Activated CD4-positive, CD25-positive, alpha-beta regulatory T cell treated with anti-CD3 and anti-CD28 coated beads, Interleukin-2, amount 50 U/mL, for 72 hours (primary cell): ENCODE measurements around the gene CD2.

Experiments
- DNase-seq: peaks from one replicate; pipeline ENCODE4 v3.0.0; 2021

The CD2 gene

DNA sequence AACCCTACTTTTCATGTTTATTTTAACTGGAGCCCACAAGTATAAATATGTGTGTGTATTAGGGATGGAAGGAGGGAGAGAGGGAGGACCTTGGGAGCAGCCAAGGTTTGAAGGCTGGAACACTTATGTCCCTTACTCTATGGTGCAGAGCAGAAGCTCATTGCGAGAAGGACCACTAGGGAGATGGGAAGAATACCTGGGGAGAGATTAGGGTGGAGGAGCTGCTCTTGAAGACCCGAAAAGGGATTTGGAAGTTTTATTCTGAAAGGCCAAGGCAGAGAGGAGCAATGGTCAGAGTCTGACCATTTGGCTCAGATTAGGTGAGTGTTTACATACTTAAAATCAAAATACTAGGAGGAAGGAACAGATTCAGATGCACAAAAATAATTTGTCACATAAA is 8.1 kb downstream of the CD2 start:
- no peak for DNase-seq

DNA sequence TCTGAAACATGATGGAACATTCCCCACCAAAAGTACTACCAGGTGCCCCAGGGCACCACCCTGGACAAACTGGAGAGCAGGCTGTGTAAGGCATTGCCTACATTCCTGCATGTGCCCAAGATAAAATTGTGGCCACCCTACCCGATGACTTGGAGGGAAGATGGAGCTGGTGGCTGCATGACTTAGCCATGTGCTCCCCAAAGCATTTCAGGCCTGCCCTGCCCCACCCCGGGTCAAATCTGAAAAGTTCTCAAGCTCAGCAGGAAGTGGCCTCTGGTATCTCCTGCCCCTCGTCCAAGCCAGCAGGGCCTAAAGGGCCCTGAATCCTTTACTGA is 8.5 kb downstream of the CD2 start:
- no peak for DNase-seq

DNA sequence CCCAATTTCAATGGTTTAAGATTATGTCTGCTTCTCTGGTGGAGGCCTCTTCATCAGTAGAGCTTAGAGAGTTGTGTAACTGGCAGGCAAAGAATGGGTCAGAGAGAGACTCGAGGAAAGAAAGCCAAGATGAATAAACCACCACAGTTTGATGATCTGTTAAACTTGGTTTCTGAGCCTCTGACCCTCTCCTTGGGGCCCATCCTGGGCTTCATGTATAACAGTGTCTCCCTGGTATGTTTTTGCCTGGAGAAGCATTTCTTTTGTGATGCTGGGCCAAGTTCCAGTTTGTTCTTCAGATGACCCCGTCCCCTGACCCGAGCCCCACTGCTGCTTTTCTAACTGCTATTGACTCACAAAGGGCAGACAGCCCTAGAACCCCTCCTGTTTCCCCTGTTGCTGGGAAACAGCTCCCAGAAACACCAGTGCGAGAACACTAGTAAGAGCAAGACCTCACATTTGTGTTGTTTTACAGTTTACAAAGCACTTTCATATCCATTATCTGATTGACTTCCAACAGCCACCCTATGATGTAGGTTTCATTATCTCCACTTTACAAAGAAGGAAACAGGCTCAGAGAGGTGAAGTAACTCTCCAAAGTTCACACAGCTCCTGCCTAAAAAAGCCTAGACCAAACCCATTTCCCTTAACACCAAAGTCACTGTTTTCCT is 9.0 kb downstream of the CD2 start:
- DNase-seq = no peak

DNA sequence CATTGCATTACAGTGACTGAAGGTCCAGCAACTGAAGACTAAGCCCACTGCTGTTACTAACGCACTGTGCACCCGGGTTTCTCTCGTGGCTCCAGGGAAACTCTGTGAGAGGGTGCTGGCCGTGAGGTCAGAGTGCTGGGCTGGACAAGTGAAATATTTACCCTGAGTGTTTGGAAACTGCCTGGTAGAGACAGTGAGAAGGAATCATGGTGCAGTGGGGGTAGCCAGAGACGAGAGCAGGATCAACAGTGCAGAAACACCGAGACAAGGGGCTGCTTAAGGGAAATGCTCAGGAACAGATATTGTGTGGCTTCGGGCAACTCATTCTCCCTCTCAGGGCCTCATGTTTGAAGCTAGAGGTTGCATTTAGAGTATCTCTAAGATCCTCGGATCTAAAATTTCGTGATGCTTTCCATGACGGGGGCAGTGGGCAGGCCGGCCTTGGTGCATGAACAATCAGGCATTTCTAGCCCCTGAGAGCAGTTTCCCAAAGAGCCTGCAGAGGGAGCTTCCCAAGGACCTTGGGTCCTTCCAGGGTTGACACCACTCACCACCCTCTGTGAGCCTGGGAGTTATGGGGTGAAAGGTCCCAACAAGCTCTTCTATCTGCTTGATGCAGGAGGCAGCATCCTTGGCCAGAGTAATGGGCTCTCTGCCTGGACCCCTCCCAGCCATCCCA is 9.7 kb downstream of the CD2 start:
- DNase-seq = no peak

DNA sequence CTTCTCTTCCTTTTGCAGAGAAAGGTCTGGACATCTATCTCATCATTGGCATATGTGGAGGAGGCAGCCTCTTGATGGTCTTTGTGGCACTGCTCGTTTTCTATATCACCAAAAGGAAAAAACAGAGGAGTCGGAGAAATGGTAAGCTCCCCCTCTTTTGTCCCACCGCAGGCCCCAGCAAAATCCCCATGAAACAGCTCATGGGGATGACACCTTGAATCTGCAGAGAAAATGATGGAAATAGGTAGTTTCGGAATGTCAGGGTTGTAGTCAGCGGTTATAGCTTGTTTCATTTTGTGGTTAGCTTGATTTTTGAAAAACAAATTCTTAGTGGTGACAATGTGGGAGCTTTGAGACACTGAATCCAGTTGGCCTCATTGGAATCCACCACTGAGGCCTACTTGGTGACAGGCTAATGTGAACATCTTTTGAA is 10.3 kb downstream of the CD2 start:
- no peak for DNase-seq

DNA sequence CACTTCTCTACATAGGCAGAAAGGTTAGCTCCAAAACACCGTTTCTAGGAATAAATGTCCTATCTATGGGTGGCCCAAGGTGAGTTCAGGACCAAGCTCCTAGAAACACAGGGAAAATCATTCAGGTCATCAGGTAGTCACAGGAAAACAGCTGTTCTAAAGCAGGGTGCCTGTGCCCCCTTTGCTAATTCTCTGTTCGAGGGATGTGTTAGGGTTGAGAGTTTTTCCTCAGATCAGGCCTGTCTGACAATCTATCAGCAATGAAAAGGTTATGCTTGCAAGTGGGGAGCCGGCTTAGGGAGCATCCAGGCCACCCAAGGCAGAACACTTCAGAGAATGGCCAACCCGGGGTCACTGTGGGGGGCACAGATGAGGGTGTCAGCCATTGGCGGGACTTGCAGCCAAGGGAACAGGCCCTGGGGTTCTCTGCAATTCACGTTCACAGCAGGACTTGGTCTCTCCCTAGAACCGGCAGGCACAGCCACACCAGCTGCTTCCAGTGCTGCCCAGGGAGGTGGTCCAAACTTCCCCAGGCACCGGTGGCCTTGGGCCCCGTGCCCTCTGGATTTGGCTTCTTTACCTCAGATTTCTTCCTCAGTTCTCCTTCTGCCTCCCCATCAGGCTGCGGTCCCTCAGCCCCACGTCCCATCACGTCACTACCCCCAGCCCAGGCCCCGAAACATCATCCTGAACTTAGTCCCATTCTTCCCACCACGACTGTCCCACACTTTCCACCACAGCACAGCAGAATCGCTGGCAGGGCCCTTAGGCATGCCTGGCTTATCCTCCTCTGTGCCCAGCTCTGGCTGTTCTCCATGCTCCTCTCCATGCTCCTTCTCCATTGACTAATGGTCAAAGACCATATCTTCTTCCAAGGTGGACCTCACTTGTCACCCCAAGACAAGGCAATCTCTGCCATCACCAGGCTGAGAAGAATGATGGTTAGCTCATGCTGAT is 11.0 kb downstream of the CD2 start:
- no peak for DNase-seq

DNA sequence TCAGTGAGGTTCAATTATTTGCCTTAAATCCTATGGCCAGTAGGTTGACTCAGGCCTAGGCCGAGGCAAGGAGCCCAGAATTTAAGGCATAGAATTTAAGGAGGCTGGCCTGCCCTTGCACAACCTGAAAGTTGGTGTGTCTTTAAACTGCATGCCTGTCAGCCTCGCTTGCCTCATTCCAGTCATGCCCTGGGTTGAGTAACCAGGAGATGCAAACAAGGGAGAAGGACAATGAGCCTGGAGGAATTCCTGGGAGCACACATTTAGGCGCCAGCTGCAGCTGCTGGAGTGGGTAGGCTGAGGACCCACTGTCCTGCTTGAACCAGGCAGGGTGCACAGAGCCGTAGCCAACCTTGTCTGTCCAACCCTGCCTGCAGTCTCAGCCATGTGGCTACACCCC is 11.7 kb downstream of the CD2 start:
- no peak for DNase-seq

DNA sequence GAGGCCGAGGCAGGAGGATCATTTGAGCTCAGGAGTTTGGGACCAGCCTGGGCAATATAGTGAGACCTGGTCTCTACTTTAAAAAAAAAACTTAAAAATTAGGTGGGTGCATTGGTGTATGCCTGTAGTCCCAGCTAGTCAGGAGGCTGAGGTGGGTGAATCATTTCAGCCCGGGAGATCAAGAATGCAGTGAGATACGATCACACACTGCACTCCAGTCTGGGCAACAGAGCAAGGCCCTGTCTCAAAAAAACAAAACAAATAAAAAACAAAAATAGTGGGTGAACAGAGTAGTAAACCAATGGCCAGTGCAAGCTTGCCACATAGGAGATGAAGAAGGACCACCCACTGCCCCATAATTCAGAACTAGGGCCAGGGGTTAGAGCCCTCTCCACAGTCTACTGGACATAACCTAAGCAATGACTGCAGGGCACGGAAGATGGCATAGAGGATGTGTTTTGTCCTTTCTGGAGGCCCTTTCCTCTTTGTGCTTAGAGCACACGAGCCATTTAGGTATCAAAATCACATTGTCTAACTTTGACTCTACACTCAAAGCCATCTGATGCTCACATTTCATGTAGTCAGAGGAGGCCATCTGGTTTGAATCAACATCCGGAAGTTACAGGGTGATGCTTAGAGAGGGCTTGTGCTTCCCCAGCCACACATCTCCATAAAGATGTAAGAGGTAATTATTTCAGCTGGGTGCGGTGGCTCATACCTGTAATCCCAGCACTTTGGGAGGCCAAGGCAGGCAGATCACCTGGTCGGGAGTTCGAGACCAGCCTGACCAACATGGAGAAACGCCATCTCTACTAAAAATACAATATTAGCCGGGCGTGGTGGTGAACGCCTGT is 12.6 kb downstream of the CD2 start:
- no peak for DNase-seq

DNA sequence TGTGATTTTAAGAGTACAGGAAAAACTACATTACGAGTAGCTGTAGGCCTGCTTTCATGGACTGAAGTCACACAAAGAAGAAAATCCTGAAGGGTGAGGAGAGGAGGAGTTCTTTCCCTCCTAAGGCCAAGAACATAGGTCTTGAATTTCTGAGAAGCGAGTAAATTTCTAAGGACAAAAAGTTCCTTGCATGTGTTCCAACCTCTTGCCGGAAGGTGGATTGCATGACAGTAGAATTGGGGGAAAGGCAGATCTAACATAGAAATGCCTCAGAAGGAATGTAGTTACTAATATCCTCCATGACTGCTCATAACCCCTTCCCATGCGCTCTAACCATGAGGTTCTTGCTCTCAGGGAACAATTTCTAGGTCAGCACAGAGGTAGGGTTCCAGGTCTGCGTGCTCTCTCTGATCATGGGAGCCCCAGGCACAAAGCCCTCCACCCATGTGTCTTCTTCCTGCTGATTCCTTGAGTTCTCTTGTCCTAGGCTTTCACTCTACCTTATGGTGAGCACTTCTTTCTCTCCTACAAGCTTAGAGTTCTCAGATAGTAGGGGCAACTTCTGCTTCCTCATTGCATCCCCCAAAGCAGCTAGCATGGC is 13.7 kb downstream of the CD2 start:
- DNase-seq = no peak

DNA sequence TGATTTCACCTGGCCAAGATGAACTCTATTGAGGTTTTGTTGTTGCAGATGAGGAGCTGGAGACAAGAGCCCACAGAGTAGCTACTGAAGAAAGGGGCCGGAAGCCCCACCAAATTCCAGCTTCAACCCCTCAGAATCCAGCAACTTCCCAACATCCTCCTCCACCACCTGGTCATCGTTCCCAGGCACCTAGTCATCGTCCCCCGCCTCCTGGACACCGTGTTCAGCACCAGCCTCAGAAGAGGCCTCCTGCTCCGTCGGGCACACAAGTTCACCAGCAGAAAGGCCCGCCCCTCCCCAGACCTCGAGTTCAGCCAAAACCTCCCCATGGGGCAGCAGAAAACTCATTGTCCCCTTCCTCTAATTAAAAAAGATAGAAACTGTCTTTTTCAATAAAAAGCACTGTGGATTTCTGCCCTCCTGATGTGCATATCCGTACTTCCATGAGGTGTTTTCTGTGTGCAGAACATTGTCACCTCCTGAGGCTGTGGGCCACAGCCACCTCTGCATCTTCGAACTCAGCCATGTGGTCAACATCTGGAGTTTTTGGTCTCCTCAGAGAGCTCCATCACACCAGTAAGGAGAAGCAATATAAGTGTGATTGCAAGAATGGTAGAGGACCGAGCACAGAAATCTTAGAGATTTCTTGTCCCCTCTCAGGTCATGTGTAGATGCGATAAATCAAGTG is 14.3 kb downstream of the CD2 start:
- DNase-seq = no peak

DNA sequence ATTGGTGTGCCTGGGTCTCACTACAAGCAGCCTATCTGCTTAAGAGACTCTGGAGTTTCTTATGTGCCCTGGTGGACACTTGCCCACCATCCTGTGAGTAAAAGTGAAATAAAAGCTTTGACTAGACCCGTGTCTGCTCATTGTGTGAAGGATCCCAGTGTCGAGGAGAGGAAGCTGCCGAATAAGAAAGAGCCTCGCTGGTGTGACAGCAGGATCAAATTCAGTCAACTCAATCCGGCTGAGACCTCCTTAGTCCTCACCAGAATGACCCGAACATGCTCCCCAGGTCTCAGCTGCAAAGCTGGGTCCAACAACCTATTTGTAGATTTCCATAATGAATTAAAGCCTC is 14.8 kb downstream of the CD2 start:
- no peak for DNase-seq

DNA sequence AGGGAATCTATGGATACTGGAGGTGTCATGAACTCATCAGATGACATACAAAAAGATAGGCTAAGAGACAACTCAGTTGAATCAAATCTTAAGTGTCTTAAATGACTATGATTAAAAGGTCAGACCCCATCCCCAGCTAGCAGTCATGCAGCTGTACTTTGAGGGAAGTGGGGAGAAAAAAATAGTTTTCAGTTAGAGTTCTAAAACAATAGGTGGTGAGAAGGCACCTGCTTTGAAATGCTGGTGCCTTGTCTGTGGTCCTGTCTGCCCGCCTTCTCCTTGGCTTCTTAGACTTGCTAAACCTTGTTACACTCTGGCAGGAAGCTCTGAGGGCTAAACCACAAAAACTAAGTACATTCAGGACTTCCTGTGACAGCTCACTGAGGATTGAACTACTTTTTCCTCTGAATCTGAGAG is 15.3 kb downstream of the CD2 start:
- DNase-seq = no peak

DNA sequence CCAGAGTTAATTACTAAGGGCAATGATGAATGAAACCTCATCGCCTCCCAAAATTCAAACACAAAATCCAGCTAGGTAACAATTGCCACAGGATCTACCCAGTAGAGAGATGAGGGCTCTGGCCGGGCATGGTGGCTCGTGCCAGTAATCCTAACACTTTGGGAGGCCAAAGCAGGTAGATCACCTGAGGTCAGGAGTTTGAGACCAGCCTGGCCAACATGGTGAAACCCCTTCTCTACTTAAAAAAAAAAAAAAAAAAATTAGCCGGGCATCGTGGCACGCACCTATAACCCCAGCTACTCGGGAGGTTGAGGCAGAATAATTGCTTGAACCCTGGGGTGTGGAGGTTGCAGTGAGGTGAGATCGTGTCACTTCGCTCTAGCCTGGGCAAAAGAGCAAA is 15.8 kb downstream of the CD2 start:
- no peak for DNase-seq

DNA sequence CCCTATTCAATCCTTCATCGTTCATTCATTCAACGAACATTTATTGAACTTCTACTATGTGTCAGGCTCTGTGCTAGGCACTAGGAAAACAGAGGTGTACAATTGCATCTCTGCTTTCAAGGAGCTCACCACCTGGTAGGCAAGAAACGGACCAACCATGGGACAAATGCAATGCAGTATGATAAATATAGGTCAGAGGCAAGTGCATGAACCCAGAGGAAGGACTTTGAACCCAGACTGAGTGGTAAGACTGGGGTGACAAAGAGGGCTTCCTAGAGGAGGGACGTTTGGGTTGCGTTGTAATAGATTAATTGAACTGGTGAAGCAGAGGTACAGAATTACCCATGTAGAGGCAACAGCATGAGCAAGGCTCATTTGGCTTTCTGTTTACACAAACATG is 16.4 kb downstream of the CD2 start:
- DNase-seq = no peak

DNA sequence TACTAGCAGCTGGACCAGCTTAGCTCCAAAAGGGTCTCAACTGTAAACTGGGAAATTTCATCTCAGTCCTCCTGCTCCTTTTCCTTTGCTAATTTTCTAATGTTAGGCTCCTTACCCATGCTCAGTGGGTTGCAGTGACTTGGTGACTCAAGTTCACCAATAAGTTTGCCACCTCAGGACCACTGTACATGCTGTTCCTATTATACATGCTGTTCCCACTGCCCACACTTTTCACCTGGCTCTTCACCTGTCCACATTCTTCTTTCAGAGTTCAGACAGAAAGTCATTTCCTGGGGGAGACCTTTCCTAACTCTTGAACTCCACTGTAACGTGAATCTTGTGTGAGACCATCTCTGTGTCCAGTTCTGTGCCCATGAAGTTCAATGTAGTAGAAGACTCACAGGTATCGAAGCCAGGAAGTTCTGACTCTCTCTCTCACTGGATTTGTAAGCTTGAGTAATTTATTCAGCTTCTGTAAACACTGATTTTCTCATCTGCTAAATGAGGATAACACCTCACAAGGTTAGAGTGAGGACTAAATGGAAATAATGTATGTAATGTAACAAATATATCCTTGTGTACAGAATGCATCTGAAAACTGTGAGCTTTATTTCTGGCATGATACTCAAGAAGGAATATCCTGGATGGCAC is 17.9 kb downstream of the CD2 start:
- no peak for DNase-seq

DNA sequence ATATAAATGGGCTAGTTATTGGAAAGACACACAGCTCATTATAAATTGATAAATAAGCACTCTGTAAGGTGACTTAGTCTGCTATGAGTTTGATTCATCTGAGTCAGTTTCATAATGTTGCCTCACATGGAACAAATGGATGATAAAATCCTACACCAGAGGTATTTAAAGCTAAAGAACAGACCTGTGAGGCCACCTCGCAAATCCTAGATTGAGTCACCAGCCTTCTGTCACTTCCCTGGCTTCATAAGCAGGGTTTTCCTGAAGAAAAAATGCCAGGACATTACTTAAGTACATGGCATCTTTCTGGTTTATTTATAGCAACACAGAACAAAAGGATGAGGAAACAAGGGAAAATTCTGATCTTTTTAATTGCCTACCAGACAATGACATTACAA is 18.4 kb downstream of the CD2 start:
- no peak for DNase-seq

DNA sequence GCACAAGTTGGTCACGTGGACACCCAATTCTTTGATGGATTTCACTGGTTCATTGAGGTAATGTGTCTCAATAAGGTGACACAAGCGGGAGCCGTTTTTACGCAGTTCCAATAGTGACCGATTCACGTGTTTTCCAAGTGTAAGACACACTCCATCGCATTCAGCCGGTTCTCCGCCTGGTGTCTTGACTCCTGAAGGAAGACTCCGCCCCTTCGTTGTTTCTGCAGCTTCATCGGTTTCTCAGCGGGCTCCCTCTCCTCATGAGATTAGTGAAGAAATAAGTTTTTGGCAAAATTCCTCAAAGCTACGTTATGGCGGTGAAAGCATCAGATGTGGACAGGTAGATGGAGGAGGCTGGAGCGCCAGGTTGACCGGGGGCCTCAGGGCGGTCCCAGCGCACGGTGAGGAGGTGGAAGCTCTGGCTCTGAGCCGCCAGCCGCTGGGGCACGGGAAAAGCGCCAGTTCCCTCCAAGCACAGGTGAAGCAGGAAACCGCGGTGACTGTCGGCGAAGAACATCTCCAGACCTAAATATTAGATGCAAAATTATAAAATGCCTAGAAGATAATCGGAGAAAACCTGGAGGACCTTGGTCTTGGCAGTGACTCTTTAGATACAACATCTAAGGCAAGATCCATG is 21.0 kb downstream of the CD2 start:
- no peak for DNase-seq

DNA sequence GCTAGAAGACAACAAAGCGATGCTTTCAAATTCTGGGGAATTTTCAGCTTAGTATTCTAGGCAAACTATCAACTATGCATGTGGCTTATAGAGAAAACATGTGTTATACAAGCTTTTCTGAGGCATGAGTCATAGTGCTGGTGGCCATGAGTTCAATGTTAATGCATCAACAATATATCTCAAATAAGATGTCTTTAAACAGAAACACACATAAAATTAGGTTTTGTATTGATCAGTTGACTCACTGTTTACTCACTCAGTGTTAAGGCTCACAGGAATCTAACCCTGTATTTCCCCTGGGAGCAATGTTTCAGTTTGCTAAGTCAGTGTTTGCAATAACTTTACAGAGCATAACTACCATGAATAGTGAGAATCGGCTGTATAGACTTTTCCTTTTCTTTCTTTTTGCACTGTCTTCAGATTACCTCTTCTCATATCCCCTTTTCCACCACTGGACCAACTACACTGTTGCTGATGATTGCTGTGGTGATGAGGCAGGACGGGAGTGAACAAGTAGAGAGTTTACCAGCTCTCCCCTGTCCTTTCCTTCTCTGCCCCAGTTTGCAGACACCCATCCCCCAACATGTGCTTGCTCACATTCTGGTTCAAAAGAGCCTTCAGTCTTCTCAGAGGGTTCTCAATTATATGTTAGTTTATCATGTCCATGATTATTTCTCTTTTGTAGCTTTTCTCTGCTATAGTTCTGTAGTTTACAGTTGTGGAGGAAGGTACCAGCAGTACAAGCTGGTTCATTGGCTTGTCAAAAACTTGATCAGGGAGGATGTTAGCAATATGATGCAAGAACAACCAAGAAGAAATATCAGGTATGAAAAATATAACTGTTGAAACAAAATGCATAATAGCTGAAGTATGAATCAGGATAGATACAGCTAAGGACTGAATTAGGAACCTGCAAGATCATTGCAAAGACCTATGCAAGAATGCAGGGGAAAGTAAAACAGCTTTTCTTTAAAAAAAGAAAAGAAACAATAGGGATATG is 23.9 kb downstream of the CD2 start:
- DNase-seq = no peak

DNA sequence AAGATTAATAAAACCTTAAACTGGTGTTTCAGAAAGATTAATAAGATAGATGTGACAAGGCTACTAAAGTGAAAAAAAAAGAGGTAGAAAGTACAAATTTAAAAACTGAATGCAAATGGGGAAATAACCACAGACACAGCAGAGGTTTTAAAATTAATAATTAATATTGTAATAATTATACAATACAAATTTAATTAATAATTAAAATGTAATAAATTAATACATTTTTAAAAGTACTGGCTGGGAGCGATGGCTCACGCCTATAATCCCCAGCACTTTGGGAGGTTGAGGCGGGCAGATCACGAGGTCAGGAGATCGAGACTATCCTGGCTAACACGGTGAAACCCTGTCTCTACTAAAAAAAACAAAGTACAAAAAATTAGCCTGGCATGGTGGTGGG is 26.8 kb downstream of the CD2 start:
- no peak for DNase-seq

DNA sequence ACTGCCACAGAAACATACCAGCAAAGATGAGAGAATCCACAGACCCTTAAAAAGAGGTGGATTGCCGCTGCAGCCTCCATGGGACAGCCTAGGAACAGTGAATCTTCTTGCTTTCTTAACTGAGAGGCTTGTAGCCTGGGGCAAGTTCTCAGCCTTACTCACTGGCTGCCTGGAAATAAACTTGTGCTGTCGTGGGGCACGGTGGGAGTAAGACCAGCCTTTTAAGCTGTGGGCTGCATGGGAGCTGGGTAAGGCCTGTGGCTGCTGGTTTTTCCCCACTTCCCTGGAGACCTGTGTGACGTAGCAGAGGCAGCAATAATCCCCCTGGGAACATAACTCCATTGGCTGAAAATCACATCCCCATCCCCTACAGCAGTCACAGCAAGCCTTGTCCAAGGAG is 30.8 kb downstream of the CD2 start:
- DNase-seq = no peak
